Fibroblast of villous mesenchyme (primary cell): Measurements from ENCODE around the gene TPSB2. TPM values are rescaled to one million over a fixed set of nuclear protein-coding genes. Genes with fewer than 3 reads are reported as not detected.

Experiments
- DNase-seq: peaks from one replicate; pipeline ENCODE4 v3.0.0-alpha.2; 2010; ENCODE audit warnings: low read depth
- H3K4me3 ChIP-seq: 2 replicates; pipeline ENCODE4 v1.5.1; 2011; ENCODE audit warnings: low read depth, mild to moderate bottlenecking, low read length
- total RNA-seq: library from RNA; depleted of rRNA; stranded (reverse); fragments of >200 nt; gene quantifications from 2 replicates; pipeline ENCODE4 v1.2.3, GENCODE V29; 2012
- TF ChIP-seq, protein P1 (sequence below): IDR thresholded peaks from 2 replicates; pipeline ENCODE4 v1.5.1; 2012; ENCODE audit warnings: low read depth, mild to moderate bottlenecking, low read length; ENCODE audit not compliant: insufficient read depth

Gene TPSB2
- total RNA-seq, 1 donor: not detected

GRCh38 chr16:1184980-1185379, 45.0 kb downstream of the TPSB2 start:
- no peak for DNase-seq
- no peak overlapping the region for H3K4me3 ChIP-seq
- TF ChIP-seq, protein P1, sequence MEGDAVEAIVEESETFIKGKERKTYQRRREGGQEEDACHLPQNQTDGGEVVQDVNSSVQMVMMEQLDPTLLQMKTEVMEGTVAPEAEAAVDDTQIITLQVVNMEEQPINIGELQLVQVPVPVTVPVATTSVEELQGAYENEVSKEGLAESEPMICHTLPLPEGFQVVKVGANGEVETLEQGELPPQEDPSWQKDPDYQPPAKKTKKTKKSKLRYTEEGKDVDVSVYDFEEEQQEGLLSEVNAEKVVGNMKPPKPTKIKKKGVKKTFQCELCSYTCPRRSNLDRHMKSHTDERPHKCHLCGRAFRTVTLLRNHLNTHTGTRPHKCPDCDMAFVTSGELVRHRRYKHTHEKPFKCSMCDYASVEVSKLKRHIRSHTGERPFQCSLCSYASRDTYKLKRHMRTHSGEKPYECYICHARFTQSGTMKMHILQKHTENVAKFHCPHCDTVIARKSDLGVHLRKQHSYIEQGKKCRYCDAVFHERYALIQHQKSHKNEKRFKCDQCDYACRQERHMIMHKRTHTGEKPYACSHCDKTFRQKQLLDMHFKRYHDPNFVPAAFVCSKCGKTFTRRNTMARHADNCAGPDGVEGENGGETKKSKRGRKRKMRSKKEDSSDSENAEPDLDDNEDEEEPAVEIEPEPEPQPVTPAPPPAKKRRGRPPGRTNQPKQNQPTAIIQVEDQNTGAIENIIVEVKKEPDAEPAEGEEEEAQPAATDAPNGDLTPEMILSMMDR: no peak

- no peak for DNase-seq
- TF ChIP-seq, protein P1: no peak
- H3K4me3 ChIP-seq: no peak overlapping the region
Observed at GRCh38 chr16:1184156-1184868, 45.7 kb downstream of the TPSB2 start.

DNA sequence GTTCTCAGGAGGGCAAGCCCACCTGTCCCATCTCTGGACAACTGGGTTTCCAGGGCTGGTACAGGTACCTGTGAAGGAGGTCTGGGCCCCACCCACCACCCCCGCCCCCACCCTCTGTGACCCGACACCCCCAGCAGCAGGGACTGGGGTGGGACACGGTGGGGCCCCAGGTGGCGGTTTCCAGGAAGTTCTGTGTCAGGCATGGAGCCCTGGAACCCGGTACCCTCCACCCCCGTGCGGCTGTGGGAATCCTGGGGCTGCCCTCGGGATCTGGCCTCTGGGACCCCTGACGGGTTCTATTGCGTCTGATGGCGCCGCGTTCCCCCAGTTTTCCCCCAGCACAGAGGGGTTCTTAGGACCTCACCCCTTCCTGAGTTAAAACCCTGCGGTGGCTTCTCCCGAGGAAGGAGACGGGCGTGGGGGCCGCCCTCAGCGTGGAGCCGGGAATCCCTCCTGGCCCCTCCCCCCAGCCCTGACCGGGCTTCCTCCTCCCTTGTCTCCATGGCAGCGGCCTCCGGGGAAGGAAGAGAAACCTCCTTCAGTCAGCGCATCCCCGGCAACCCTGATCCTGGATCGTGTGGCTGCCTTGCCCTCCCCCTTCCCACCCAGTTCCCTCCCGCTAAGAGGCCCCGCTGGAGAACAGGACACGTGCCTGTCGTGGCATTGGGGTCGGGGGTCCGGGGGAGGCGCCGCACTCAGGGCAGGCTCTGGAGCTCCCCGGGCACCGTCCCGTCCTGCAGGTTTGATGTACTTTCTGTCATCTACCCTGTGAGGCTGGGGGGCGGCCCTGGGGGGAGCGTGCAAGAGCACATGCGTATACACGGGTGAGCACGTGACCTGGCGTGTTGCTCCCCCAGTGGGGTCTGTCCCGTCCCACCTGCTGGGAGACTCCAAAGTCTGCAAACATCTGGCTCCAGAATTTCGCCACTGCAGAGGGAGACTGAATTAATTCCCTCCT, 46.8 kb downstream of the TPSB2 start:
- peak overlapping the region; percentile 18 for H3K4me3 ChIP-seq
- DNase-seq: peak; percentile 67
- TF ChIP-seq, protein P1: no peak

GRCh38 chr16:1182316-1182671, 47.7 kb downstream of the TPSB2 start:
- TF ChIP-seq, protein P1: no peak
- peak; percentile 85 for DNase-seq
- H3K4me3 ChIP-seq: no peak overlapping the region

DNA sequence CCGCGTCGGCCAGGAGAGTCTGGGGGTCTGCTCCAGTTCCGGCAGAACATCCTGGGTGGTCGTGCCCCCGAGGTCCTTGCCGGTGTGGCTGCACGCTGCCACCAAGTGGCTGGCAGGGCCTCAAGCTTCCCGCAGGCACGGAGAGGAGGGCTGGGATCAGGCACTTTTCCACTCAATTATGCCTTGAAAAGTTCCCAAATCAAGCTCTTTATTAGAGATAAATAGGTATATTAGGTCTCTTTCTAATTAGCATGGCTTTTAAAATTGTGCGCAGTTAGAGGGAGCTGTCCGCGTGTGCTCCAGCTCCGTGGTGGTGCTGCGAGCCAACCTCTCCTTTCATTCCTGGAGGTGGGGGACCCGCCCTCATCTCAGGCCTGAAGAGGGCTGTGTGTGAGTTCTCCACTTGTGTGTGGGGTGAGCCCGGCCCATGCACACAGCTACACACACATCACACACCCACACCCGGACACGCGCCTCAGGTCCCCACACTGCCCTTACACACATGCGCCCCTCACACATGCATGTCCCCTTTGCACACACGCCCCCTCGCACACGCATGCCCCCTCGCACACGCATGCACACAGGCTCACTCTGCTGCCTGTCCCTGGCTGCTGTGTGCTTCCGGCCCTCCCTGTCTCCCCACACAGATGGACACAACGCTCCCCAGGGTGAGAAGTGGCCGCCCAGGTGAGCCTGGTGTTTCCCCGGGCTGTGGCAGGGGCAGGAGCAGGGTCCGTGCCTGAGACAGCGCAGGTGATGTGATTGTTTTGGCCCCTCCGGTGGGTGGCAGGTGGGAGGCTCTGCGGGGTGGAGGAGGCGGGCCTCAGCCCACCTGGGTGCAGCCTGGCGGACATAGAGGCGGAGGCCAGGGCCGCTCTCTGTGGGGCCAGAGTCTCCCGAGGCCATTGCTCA, 48.3 kb downstream of the TPSB2 start:
- TF ChIP-seq, protein P1: no peak
- H3K4me3 ChIP-seq: no peak overlapping the region
- peak; percentile 8 for DNase-seq

DNA sequence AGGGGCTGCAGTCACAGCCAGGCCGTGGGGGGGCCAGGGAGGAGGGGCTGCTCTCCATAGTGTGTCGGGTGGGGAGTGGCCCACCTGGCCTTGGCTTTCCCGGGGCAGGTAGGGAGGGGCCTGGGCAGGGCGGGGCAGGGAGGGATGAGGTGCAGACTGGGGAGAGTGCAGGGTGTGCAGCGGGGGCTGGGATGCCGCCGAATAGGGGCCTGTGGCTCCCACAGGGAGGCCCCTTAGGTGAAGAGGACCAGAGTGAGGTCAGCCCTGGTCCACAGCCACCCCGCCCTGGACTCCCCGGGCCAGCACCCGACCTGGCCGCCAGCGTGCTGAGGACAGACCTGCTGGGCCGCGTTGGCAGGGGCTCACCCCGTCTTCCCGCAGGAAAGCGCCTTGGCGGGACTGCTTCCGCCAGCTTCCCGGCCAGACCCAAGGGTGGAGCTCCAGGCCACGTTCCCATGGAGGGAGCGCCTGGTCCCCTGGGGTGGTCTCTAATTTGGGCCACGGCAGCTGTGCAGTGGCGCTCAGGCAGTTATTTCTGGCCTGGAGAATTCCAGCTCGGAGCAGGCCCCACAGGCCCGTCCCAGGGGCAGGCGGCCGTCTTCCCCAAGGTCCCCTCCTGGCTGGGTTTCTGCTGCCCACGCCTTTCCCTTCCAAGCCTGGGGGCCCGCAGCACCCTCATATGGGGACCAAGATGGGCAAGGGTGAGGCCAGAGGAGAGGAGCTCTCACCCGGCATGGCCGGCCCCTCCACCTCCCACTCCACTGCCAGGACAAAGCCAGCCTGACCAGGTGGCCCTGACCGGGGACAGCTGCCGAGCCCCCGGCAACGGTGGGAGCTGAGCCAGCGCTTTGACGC, 49.2 kb downstream of the TPSB2 start:
- H3K4me3 ChIP-seq: no peak overlapping the region
- no peak for DNase-seq
- TF ChIP-seq, protein P1: no peak
